RWPE2 (cell line): Measurements from ENCODE around the gene GRIA4.
A peak's percentile ranks its signal among the peaks of the same experiment; 100 is the strongest.

Experiments used
- ATAC-seq: fragments of 200-7000 bp; cut with Tn5 transposase; 3 replicates; pipeline ENCODE4 v1.9.1; 2021; ENCODE audit warnings: low read depth
- DNase-seq: peaks from one replicate; pipeline ENCODE4 v3.0.0-alpha.2; 2020; ENCODE audit warnings: low spot score
- H3K27ac ChIP-seq: fragments of 450-650 bp; 2 replicates; pipeline ENCODE4 v1.5.1; 2017; ENCODE audit warnings: mild to moderate bottlenecking; ENCODE audit not compliant: poor library complexity, severe bottlenecking
- H3K27me3 ChIP-seq: fragments of 250-450 bp; sonication (Bioruptor Pico); 2 replicates; pipeline ENCODE4 v1.5.1; 2021; ENCODE audit warnings: mild to moderate bottlenecking, moderate library complexity; ENCODE audit not compliant: insufficient read depth, poor library complexity, severe bottlenecking
- H3K36me3 ChIP-seq: fragments of 250-450 bp; sonication (Bioruptor Pico); 2 replicates; pipeline ENCODE4 v1.5.1; 2020; ENCODE audit warnings: low read depth, mild to moderate bottlenecking, moderate library complexity
- H3K4me1 ChIP-seq: fragments of 250-450 bp; sonication (Bioruptor Pico); 2 replicates; pipeline ENCODE4 v1.5.1; 2021; ENCODE audit warnings: mild to moderate bottlenecking, moderate library complexity; ENCODE audit not compliant: insufficient read depth, poor library complexity, severe bottlenecking
- H3K4me3 ChIP-seq: fragments of 250-450 bp; sonication (Bioruptor Pico); 2 replicates; pipeline ENCODE4 v1.5.1; 2021; ENCODE audit warnings: mild to moderate bottlenecking, moderate library complexity; ENCODE audit not compliant: severe bottlenecking
- H3K9me3 ChIP-seq: fragments of 250-450 bp; sonication (Bioruptor Pico); 2 replicates; pipeline ENCODE4 v1.5.1; 2021; ENCODE audit warnings: mild to moderate bottlenecking, moderate library complexity; ENCODE audit not compliant: severe bottlenecking
- TF ChIP-seq, protein P1 (sequence below): fragments of 450-650 bp; IDR thresholded peaks from one replicate; pipeline ENCODE4 v1.5.1; 2017; ENCODE audit warnings: mild to moderate bottlenecking, moderate library complexity; ENCODE audit not compliant: poor library complexity, severe bottlenecking

GRIA4 gene

GRCh38 chr11:105603156-105603555, 6.7 kb upstream of the GRIA4 start:
- Histone ChIP-seq H3K27me3 (no peaks in the 10 kb centered on the region), H3K9me3 (no peaks in the 10 kb centered on the region), H3K27ac (no peak overlapping the region), H3K4me3 (no peak overlapping the region), H3K4me1 (no peaks in the 10 kb centered on the region), H3K36me3 (no peaks in the 10 kb centered on the region)
- ATAC-seq (no peak), DNase-seq (no peak)
- TF ChIP-seq, protein P1, sequence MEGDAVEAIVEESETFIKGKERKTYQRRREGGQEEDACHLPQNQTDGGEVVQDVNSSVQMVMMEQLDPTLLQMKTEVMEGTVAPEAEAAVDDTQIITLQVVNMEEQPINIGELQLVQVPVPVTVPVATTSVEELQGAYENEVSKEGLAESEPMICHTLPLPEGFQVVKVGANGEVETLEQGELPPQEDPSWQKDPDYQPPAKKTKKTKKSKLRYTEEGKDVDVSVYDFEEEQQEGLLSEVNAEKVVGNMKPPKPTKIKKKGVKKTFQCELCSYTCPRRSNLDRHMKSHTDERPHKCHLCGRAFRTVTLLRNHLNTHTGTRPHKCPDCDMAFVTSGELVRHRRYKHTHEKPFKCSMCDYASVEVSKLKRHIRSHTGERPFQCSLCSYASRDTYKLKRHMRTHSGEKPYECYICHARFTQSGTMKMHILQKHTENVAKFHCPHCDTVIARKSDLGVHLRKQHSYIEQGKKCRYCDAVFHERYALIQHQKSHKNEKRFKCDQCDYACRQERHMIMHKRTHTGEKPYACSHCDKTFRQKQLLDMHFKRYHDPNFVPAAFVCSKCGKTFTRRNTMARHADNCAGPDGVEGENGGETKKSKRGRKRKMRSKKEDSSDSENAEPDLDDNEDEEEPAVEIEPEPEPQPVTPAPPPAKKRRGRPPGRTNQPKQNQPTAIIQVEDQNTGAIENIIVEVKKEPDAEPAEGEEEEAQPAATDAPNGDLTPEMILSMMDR, result no peak

GRCh38 chr11:105609341-105609781, 512 bp upstream of the GRIA4 start:
- Histone ChIP-seq H3K4me3 (no peak overlapping the region), H3K9me3 (no peaks in the 10 kb centered on the region), H3K36me3 (no peaks in the 10 kb centered on the region), H3K27me3 (peaks cover 47% of the 10 kb centered on the region), H3K27ac (no peak overlapping the region), H3K4me1 (no peaks in the 10 kb centered on the region)
- peak; percentile 87 for ATAC-seq
- TF ChIP-seq, protein P1, result peak; percentile 46
- DNase-seq, result no peak

GRCh38 chr11:105610871-105611571, 1.1 kb downstream of the GRIA4 start:
- no peak for ATAC-seq
- no peak overlapping the region for H3K4me3 ChIP-seq

GRCh38 chr11:105611572-105612441, 1.9 kb downstream of the GRIA4 start:
- Histone ChIP-seq H3K36me3 (no peaks in the 10 kb centered on the region), H3K4me1 (no peaks in the 10 kb centered on the region), H3K9me3 (no peaks in the 10 kb centered on the region), H3K4me3 (no peak overlapping the region), H3K27ac (no peak overlapping the region), H3K27me3 (peaks cover 47% of the 10 kb centered on the region)
- TF ChIP-seq, protein P1, result no peak
- no peak for DNase-seq
- ATAC-seq, result no peak

More at GRCh38 chr11:105610871-105611571, 1.1 kb downstream of the GRIA4 start:
- Histone ChIP-seq H3K36me3 (no peaks in the 10 kb centered on the region), H3K27ac (no peak overlapping the region), H3K27me3 (peaks cover 47% of the 10 kb centered on the region), H3K4me1 (no peaks in the 10 kb centered on the region), H3K9me3 (no peaks in the 10 kb centered on the region)
- TF ChIP-seq, protein P1, result no peak
- DNase-seq, result no peak
